A549 treated with RU486 at 1 μM for 4 hours (cell line): ENCODE measurements around the gene XAGE3. TPM values are rescaled to one million over a fixed set of nuclear protein-coding genes. Genes with fewer than 3 reads are reported as not detected.

Experiments used
- total RNA-seq: library from RNA; stranded (reverse); fragments of 200-300 nt; extraction: Qiagen RNA extraction; gene quantifications from 5 replicates; pipeline ENCODE4 v1.2.3, GENCODE V29; 2022; ENCODE audit warnings: low read depth

XAGE3 gene, protein sequence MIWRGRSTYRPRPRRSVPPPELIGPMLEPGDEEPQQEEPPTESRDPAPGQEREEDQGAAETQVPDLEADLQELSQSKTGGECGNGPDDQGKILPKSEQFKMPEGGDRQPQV
- total RNA-seq: not detected in 5 replicates

DNA sequence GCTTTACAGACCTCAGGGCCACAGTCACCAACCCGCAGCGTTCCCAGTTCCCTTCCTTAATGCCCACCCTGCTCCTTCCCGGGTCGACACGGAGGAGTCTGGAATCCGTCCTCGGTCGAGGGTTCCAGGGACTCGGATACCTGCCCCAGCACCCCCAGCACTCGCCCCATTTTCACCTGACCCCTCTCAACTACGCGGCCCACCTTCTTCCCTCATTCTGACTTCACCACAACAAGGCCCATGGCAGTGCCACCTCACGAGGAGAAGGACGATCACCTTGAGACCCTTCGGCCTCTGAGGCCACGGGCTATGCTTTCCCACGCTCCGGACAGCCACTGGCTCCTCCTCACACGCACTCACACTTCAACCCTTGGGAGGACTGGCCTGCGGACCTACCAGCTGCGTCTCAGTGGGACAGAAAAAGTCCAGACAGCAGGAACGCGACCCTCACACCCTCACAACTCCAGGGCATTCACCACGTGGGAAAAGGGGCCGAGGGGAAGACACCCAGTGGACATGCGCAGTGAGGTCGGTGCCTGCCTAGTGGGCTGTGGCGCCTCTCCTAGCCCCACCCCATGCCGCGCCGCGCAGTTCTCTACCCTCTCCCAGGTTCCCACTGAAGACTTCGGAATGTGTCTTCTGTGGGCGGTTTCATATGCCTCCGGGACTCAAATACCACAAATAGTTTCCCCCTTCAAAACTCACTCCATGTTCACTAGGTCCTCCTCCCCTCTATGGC is at the start of gene XAGE3:
TSS of gene XAGE3 (minus strand) at position 474 of the 739 bp plus-strand sequence. CDS start 950 bp downstream, outside the sequence.

DNA sequence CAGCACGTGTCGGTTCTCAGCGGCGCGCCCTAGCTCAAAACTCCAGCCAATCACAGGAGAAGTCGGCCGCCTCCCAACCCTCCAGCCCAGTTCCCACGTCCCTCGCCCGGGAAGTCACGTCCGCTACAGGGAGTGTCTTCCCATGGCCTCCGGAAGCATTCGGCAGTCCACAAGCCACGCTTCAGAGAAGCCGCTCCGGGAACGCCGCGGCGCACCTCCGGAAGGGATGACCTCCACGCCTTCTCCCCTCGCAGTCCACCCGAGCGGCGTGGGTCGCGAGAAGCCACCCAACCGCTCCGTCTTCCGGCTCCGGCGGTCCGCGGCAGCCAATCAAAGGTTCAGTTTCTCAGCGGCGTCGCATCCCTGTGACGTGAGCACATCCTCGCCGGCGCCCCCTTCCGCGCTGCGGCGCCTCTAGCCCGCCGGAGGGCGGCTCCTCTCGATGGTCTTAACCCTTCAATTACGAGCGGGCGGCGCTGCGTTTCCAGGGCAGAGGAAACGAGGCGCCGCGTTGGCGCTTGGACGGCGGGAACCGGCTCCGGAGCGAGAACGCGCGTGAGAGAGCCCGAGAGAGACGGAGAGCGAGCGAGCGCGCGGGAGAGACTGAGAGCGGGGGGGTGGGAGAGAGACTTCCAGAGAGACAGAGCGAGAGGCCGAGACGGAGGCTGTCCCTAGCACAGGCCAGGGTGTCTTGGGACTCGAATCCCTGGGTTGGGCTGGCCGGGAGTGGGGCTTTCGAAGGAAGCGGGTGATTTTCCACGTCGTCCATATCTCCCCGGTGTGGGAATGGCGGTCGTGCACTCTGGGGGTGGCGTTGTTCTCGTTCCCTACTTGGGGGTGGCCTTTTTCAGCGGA is 29.2 kb upstream of the XAGE3 start, which contains the start of gene FAM156B:
TSS of gene FAM156B (plus strand) at position 476 of the 855 bp plus-strand sequence. CDS start 9,896 bp downstream, outside the sequence.

Other genes with a start within 250 kb of the XAGE3 start
- gene SSX7, start 213.2 kb downstream of the XAGE3 start, total RNA-seq: not detected in 5 replicates
- gene SSX2, start 160.9 kb downstream of the XAGE3 start, total RNA-seq: not detected in 5 replicates
- gene SSX2B, start 116.8 kb downstream of the XAGE3 start, total RNA-seq: not detected in 5 replicates
- gene SPANXN5, start 70.7 kb downstream of the XAGE3 start, total RNA-seq: not detected in 5 replicates
- not detected in 5 replicates for gene XAGE5, start 56.8 kb downstream of the XAGE3 start, total RNA-seq
- gene FAM156B, start 29.2 kb upstream of the XAGE3 start, total RNA-seq: 7.4 to 19.2 TPM (median 11.2 TPM) in 5 replicates
- gene FAM156A, start 90.4 kb upstream of the XAGE3 start, total RNA-seq: 11.5 to 17.6 TPM (median 14.5 TPM) in 5 replicates
- gene GPR173, start 180.7 kb upstream of the XAGE3 start, total RNA-seq: not detected in 5 replicates
- gene TSPYL2, start 214.3 kb upstream of the XAGE3 start, total RNA-seq: 8.1 to 11.1 TPM (median 9.7 TPM) in 5 replicates
- 0.92 to 1.6 TPM (median 1.3 TPM) in 5 replicates for gene KANTR, start 226.1 kb upstream of the XAGE3 start, total RNA-seq